ENCODE data around the gene SYT17.

The SYT17 gene

GRCh38 chr16:19291475-19291874 lies 123.4 kb downstream of the SYT17 start:
- DNase-seq (ENCODE audit: extremely low read depth in 1 of 2, low read depth in 1 of 2), result no peak

- DNase-seq (ENCODE audit: extremely low read depth in 1 of 2, low read depth in 1 of 2), result no peak
Observed at GRCh38 chr16:19292186-19292585, 124.1 kb downstream of the SYT17 start.

GRCh38 chr16:19294156-19294649 lies 126.2 kb downstream of the SYT17 start:
- peak; percentile 4 to 53 for DNase-seq (ENCODE audit: extremely low read depth in 1 of 2, low read depth in 1 of 2)

GRCh38 chr16:19295393-19295792 lies 127.4 kb downstream of the SYT17 start:
- no peak for DNase-seq (ENCODE audit: extremely low read depth in 1 of 2, low read depth in 1 of 2)

GRCh38 chr16:19297454-19297853 lies 129.4 kb downstream of the SYT17 start:
- DNase-seq (ENCODE audit: extremely low read depth in 1 of 2, low read depth in 1 of 2), result no peak

GRCh38 chr16:19299565-19299964 lies 131.5 kb downstream of the SYT17 start:
- DNase-seq (ENCODE audit: extremely low read depth in 1 of 2, low read depth in 1 of 2), result no peak

GRCh38 chr16:19301931-19302330 lies 133.9 kb downstream of the SYT17 start:
- DNase-seq (ENCODE audit: extremely low read depth in 1 of 2, low read depth in 1 of 2), result no peak

- DNase-seq (ENCODE audit: extremely low read depth in 1 of 2, low read depth in 1 of 2), result no peak
Observed at GRCh38 chr16:19304750-19305149, 136.7 kb downstream of the SYT17 start.

GRCh38 chr16:19305443-19305842 lies 137.4 kb downstream of the SYT17 start:
- no peak for DNase-seq (ENCODE audit: extremely low read depth in 1 of 2, low read depth in 1 of 2)

- DNase-seq (ENCODE audit: extremely low read depth in 1 of 2, low read depth in 1 of 2), result no peak
Observed at GRCh38 chr16:19307587-19308241, 139.7 kb downstream of the SYT17 start.

GRCh38 chr16:19308392-19308791 lies 140.4 kb downstream of the SYT17 start:
- no peak for DNase-seq (ENCODE audit: extremely low read depth in 1 of 2, low read depth in 1 of 2)

GRCh38 chr16:19309178-19309577 lies 141.1 kb downstream of the SYT17 start:
- no peak for DNase-seq (ENCODE audit: extremely low read depth in 1 of 2, low read depth in 1 of 2)

- DNase-seq (ENCODE audit: extremely low read depth in 1 of 2, low read depth in 1 of 2), result no peak
Observed at GRCh38 chr16:19314718-19315425, 146.8 kb downstream of the SYT17 start.

GRCh38 chr16:19315889-19316433 lies 147.9 kb downstream of the SYT17 start:
- DNase-seq (ENCODE audit: extremely low read depth in 1 of 2, low read depth in 1 of 2), result no peak

GRCh38 chr16:19316846-19317245 lies 148.8 kb downstream of the SYT17 start:
- DNase-seq (ENCODE audit: extremely low read depth in 1 of 2, low read depth in 1 of 2), result no peak

Measured in stimulated activated CD8-positive, alpha-beta memory T cell treated with anti-CD3 and anti-CD28 coated beads, Interleukin-7, amount 100 ng/mL, for 48 hours (primary cell).